K562 (cell line): Measurements from ENCODE around the gene HDAC3. TPM values are rescaled to one million over a fixed set of nuclear protein-coding genes. Genes with fewer than 3 reads are reported as not detected.

Experiments
- ATAC-seq: fragments of 200-7000 bp; cut with Tn5 transposase; 3 replicates; pipeline ENCODE4 v1.9.1; 2020; ENCODE audit warnings: moderate library complexity
- BruUV-seq: library from RNA; stranded (reverse); fragments of 400-500 nt; replicated peaks from 2 replicates; lab custom pipeline; 2021; lab: Mats Ljungman, UMichigan
- CTCF ChIA-PET: fragments of 300-600 bp; formaldehyde crosslinking; extraction: SDS; loops from one replicate; lab custom pipeline; 2021; ENCODE audit warnings: low intra/inter-chr PET ratio; lab: Yijun Ruan, JAX
- POLR2A ChIA-PET: fragments of 300-600, 350-650 bp; sonication (Branson Sonifier 250); formaldehyde crosslinking; extraction: SDS; loops from one replicate; lab custom pipeline; 2021; ENCODE audit warnings: antibody characterized with exemption, inconsistent platforms; lab: Yijun Ruan, JAX
- DNase-seq, 4 experiments: peaks; one replicate each; pipeline versions ENCODE4 v3.0.0 to v3.0.0-alpha.2; 2011 to 2018; ENCODE audit warnings: low spot score in 3 of 4, mixed read lengths in 3 of 4; ENCODE audit errors: extremely low read depth in 1 of 4
- FAIRE-seq: peaks from 2 replicates; lab custom pipeline; 2011; peaks lifted over from hg19 to GRCh38; lab: Jason Lieb, UNC
- H2AFZ ChIP-seq: 2 replicates; pipeline ENCODE4 v1.6.0; 2011; ENCODE audit warnings: low read depth, low read length, control low read depth, inconsistent platforms
- H3K27ac ChIP-seq: fragments of 200-600 bp; 3 replicates; pipeline ENCODE4 v1.8.0; 2011; ENCODE audit warnings: low read depth, mild to moderate bottlenecking, control low read depth, inconsistent platforms, low read length, moderate library complexity, mixed read lengths; ENCODE audit errors: extremely low read depth
- H3K27me3 ChIP-seq, 2 experiments: fragments of 300-600 bp in 1 of 2; 2 replicates in 1 of 2; 3 replicates in 1 of 2; pipeline versions ENCODE4 v1.6.0 to v1.8.0; 2011; ENCODE audit warnings: inconsistent platforms in 2 of 2, low read length in 2 of 2, mild to moderate bottlenecking in 1 of 2, mixed read lengths in 1 of 2, moderate library complexity in 1 of 2; ENCODE audit not compliant: control insufficient read depth in 2 of 2, insufficient read depth in 2 of 2
- H3K36me3 ChIP-seq: fragments of 300-600 bp; 3 replicates; pipeline ENCODE4 v1.8.0; 2011; ENCODE audit warnings: mild to moderate bottlenecking, low read length, inconsistent platforms; ENCODE audit not compliant: control insufficient read depth, insufficient read depth
- H3K4me1 ChIP-seq, 2 experiments: fragments of 200-600 bp in 1 of 2; replicated peaks in 1 of 2; 2 replicates in 1 of 2; 3 replicates in 1 of 2; pipeline versions ENCODE4 v1.5.1 to v1.8.0; 2011; ENCODE audit warnings: inconsistent platforms in 2 of 2, low read length in 2 of 2, mild to moderate bottlenecking in 1 of 2, mixed read lengths in 1 of 2, moderate library complexity in 1 of 2; ENCODE audit not compliant: control insufficient read depth in 2 of 2, insufficient read depth in 2 of 2
- H3K4me2 ChIP-seq: 2 replicates; pipeline ENCODE4 v1.6.1; 2011; ENCODE audit warnings: low read length, control low read depth, inconsistent platforms, mixed read lengths; ENCODE audit not compliant: insufficient read depth
- H3K4me3 ChIP-seq: fragments of 200-600 bp; sonication (generic), shearing (Covaris generic); 2 replicates; pipeline ENCODE4 v1.5.1; 2016; ENCODE audit warnings: control low read depth, inconsistent platforms
- H3K79me2 ChIP-seq: fragments of 200-600 bp; 3 replicates; pipeline ENCODE4 v1.8.0; 2011; ENCODE audit warnings: low read length, inconsistent platforms; ENCODE audit not compliant: control insufficient read depth, insufficient read depth
- H3K9ac ChIP-seq, 2 experiments: 2 replicates each; pipeline versions ENCODE4 v1.6.0 to v1.6.1; 2011; ENCODE audit warnings: low read depth in 2 of 2, low read length in 2 of 2, control low read depth in 1 of 2, inconsistent platforms in 1 of 2, mild to moderate bottlenecking in 1 of 2, mixed read lengths in 1 of 2; ENCODE audit not compliant: insufficient read depth in 1 of 2
- H3K9me1 ChIP-seq: one replicate; pipeline ENCODE4 v1.6.0; 2011; ENCODE audit warnings: inconsistent platforms, mild to moderate bottlenecking, low read length, moderate library complexity; ENCODE audit not compliant: control insufficient read depth, insufficient read depth
- H3K9me3 ChIP-seq: replicated peaks from 2 replicates; pipeline ENCODE4 v1.5.1; 2011; ENCODE audit warnings: low read depth, low read length, inconsistent platforms; ENCODE audit not compliant: control insufficient read depth, insufficient read depth
- H4K20me1 ChIP-seq: replicated peaks from 2 replicates; pipeline ENCODE4 v1.6.1; 2011; ENCODE audit warnings: low read length, inconsistent platforms, mixed read lengths; ENCODE audit not compliant: control insufficient read depth, insufficient read depth
- CXXC5 ChIP-seq: fragments of 250-450 bp; sonication (Bioruptor Pico); IDR thresholded peaks from 2 replicates; pipeline ENCODE4 v1.8.0; 2022; ENCODE audit warnings: inconsistent platforms, mild to moderate bottlenecking, moderate library complexity
- ETV6 ChIP-seq, 3 experiments: fragments of 150-350 bp in 1 of 3; sonication (generic) in 1 of 3; formaldehyde crosslinking in 1 of 3; IDR thresholded peaks; 2 replicates each; pipeline versions ENCODE4 v1.6.1 to v1.8.0; 2014 to 2022; ENCODE audit warnings: borderline replicate concordance in 2 of 3, low read depth in 2 of 3, antibody characterized with exemption in 1 of 3, low read length in 1 of 3, mild to moderate bottlenecking in 1 of 3, missing genetic modification reagents in 1 of 3
- EZH2 ChIP-seq: IDR thresholded peaks from 2 replicates; pipeline ENCODE4 v1.6.1; 2012; ENCODE audit warnings: low read depth, mild to moderate bottlenecking, inconsistent platforms, low read length, borderline replicate concordance
- RBM39 ChIP-seq: fragments of 200-400 bp; formaldehyde crosslinking; optimal IDR thresholded peaks from 2 replicates; pipeline ENCODE3; 2018; ENCODE audit warnings: low read depth, low read length
- ZNF121 ChIP-seq: sonication (generic); formaldehyde crosslinking; conservative IDR thresholded peaks from 2 replicates; pipeline ENCODE4 v1.8.0; 2022; ENCODE audit warnings: missing genetic modification reagents
- ZNF263 ChIP-seq: sonication (generic); formaldehyde crosslinking; IDR thresholded peaks from 2 replicates; pipeline ENCODE4 v1.8.0; 2022; ENCODE audit warnings: mild to moderate bottlenecking, missing genetic modification reagents, borderline replicate concordance
- WGBS: fragments of 100-300 bp; shearing (Covaris generic); methylation state at CpG from one replicate; pipeline ENCODE4 v1.1.6; 2016; ENCODE audit warnings: low coverage, mixed read lengths; ENCODE audit not compliant: insufficient coverage; ENCODE audit errors: missing lambda C conversion rate; 5-methylcytosine and 5-hydroxymethylcytosine counted together
- in situ Hi-C: fragments of 300-500 bp; cut with MboI; formaldehyde crosslinking; loops from 4 replicates; pipeline ENCODE4 v1.15.0; 2018; ENCODE audit warnings: inconsistent platforms, mixed read lengths
- intact Hi-C: fragments of 100-400 bp; cut with micrococcal nuclease; formaldehyde crosslinking; loops from 2 replicates; pipeline ENCODE4 v1.14.2; 2022
- polyA plus RNA-seq, 8 experiments: library from polyadenylated mRNA; depleted of rRNA in 4 of 8; stranded (reverse) in 5 of 8; unstranded in 3 of 8; fragments of >200 nt; fragmentation: Nextera tagmentation in 2 of 8; fragmentation: Illumina TruSeq in 1 of 8; extraction: Ambion mirVana in 2 of 8; extraction: Trizol in 1 of 8; gene quantifications; 2 replicates each; pipeline versions ENCODE4 v1.2.1 to v1.2.3, GENCODE V29; 2011 to 2014; ENCODE audit warnings: inconsistent platforms in 1 of 8, missing spikeins in 1 of 8
- total RNA-seq, 7 experiments: library from RNA; depleted of rRNA in 6 of 7; stranded (reverse); fragments of >200 nt in 6 of 7; fragmentation: Illumina TruSeq in 2 of 7; extraction: Trizol in 2 of 7; gene quantifications; 2 replicates each; pipeline versions ENCODE4 v1.2.1 to v1.2.3, GENCODE V29; 2011 to 2021; ENCODE audit warnings: low replicate concordance in 1 of 7

The HDAC3 gene
- total and polyA plus RNA-seq, 9 of the 15 experiments (the other 6 are each of a cell fraction or from before 2014, with no cell fraction given): 89.7 to 191 (median 119) TPM

DNA sequence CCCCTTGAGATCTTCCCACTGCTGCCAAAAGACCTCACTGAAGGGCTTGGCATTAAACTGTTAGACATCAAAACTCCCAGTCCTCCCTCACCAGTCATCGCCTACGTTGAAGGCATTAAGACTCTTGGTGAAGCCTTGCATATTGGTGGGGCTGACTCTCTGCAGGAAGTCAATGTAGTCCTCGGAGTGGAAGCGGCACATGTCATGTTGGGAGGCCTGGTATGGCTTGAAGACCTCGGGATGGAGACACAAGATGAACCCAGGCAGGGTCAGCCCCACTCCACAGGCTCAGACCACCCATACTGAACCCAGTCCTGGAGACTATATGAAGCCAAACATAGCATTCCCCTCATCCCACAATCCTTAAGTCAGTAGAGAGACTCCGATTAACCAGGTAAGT is 1.9 kb downstream of the HDAC3 start:
- WGBS: 71% methylated on average over 6 of the region's 6 CpGs
- TF ChIP-seq EZH2 (peak; percentile 83; the same call in 1 of the 2 replicates), CXXC5 (CRISPR knock-in tag) (no peak), ZNF121 (CRISPR knock-in tag) (no peak), RBM39 (no peak), ZNF263 (CRISPR knock-in tag) (peak; percentile 29; the same call in 1 of the 2 replicates), ETV6 (IDR thresholded peaks at IDR 0.05; ENCODE audit: borderline replicate concordance in 1 of 2, low read depth in 2 of 2, low read length in 1 of 2) (no peak), ETV6 (CRISPR knock-in tag; IDR thresholded peaks at IDR 0.05; ENCODE audit: borderline replicate concordance) (no peak)
- TF ChIP-seq, all 486 proteins: peak for 2
- DNase-seq: no peak
- no TSS peak for BruUV-seq
- FAIRE-seq: no peak
- H3K27ac ChIP-seq: peak overlapping the region; percentile 56
- no peak overlapping the region for H2AFZ ChIP-seq
- ChIA-PET CTCF (no interaction called here), POLR2A (interaction anchor here (0.6 to 1.9 kb wide), 5 partner anchors 9 to 204 kb away, joined by 3 to 9 read pairs (median 7); partner anchors contain the start of gene DIAPH1)
- peak overlapping the region; percentile 91; the same call in 1 of the 2 replicates for H3K4me3 ChIP-seq
- no peaks in the 10 kb centered on the region for H3K9me3 ChIP-seq
- H3K27me3 ChIP-seq: no peaks in the 10 kb centered on the region
- peaks cover 38 to 42% of the 10 kb centered on the region in 2 experiments for H3K4me1 ChIP-seq
- H4K20me1 ChIP-seq: peaks cover 8% of the 10 kb centered on the region; the same call in 1 of the 2 replicates
- peaks cover 87% of the 10 kb centered on the region for H3K79me2 ChIP-seq
- peaks cover 66% of the 10 kb centered on the region for H3K36me3 ChIP-seq
- no peak for ATAC-seq
- peak overlapping the region; percentile 49 to 88; a peak in 2 of 4 replicates for H3K9ac ChIP-seq
- intact Hi-C loops (loop anchor here (2.0 to 5.0 kb wide), 2 partner anchors 16 to 42 kb away; partner anchors contain the start of gene DIAPH1), in situ Hi-C loops (loop anchor here (5.0 kb wide), 1 partner anchor 42 kb away; no protein-coding TSS in a partner anchor)
- H3K4me2 ChIP-seq: peak overlapping the region; percentile 100
- peaks cover 5% of the 10 kb centered on the region for H3K9me1 ChIP-seq
